Vagina (tissue), 2 donors: ENCODE measurements around the gene KCND1. TPM values are rescaled to one million over a fixed set of nuclear protein-coding genes. Genes with fewer than 3 reads are reported as not detected.

ENCODE experiments used
- DNase-seq, 2 donors: peaks; one replicate each; pipeline ENCODE4 v3.0.0-alpha.2; 2017; ENCODE audit errors: extremely low spot score in 2 of 2
- H3K27ac ChIP-seq: fragments of 200-600 bp; sonication (generic); one replicate; pipeline ENCODE4 v1.5.1; 2019
- H3K27me3 ChIP-seq: fragments of 200-600 bp; sonication (generic); one replicate; pipeline ENCODE4 v1.5.1; 2019
- H3K36me3 ChIP-seq, 2 donors: fragments of 200-600 bp; sonication (generic); one replicate each; pipeline ENCODE4 v1.5.1; 2017 to 2019
- H3K4me1 ChIP-seq: fragments of 200-600 bp; sonication (generic); one replicate; pipeline ENCODE4 v1.5.1; 2019
- H3K4me3 ChIP-seq, 2 donors: fragments of 200-600 bp; sonication (generic); 1 replicate in 1 of 2; 2 replicates in 1 of 2; pipeline ENCODE4 v1.5.1; 2016 to 2019
- H3K9me3 ChIP-seq: fragments of 200-600 bp; sonication (generic); one replicate; pipeline ENCODE4 v1.5.1; 2019
- CTCF ChIP-seq, 3 experiments: fragments of 450-650 bp in 2 of 3; fragments of 200-600 bp in 1 of 3; sonication (generic) in 1 of 3; IDR thresholded peaks; one replicate each; pipeline ENCODE4 v1.5.1; 2017 to 2019; ENCODE audit warnings: antibody characterized with exemption in 3 of 3, mild to moderate bottlenecking in 2 of 3, moderate library complexity in 2 of 3
- POLR2A ChIP-seq, 2 donors: fragments of 450-650 bp; IDR thresholded peaks; one replicate each; pipeline ENCODE4 v1.6.1; 2017; ENCODE audit warnings: antibody characterized with exemption in 2 of 2, mild to moderate bottlenecking in 2 of 2, moderate library complexity in 2 of 2
- POLR2AphosphoS5 ChIP-seq, 2 donors: sonication (generic); formaldehyde crosslinking; IDR thresholded peaks; one replicate each; pipeline ENCODE4 v1.9.0; 2017; ENCODE audit warnings: antibody characterized with exemption in 2 of 2, mild to moderate bottlenecking in 2 of 2, low read depth in 1 of 2; ENCODE audit not compliant: insufficient read depth in 1 of 2
- intact Hi-C: fragments of 100-400 bp; cut with DNase I; formaldehyde crosslinking; loops from one replicate; pipeline ENCODE4 v1.15.1; 2023
- total RNA-seq: library from RNA; depleted of rRNA; stranded (reverse); fragments of >200 nt; gene quantifications from one replicate; pipeline ENCODE4 v1.2.3, GENCODE V29; 2016

The KCND1 gene
- total RNA-seq, 1 donor from 2014 or later, result 2.0 TPM

- intact Hi-C loops, result loop anchor here (5.0 kb wide), 1 partner anchor 85 kb away; the partner anchor contains the start of gene TFE3
- H3K27me3 ChIP-seq, result no peaks in the 10 kb centered on the region
- peak within 1 kb of the TSS; percentile 90 for H3K27ac ChIP-seq
- peak within 1 kb of the TSS; percentile 61 to 64 for H3K4me3 ChIP-seq
- no peaks in the 10 kb centered on the region for H3K36me3 ChIP-seq
- TF ChIP-seq POLR2A (IDR thresholded peaks at IDR 0.05) (peak in 1 of 2 donors; percentile 15), POLR2AphosphoS5 (IDR thresholded peaks at IDR 0.05; ENCODE audit: insufficient read depth in 1 of 2, low read depth in 1 of 2) (no peak), CTCF (IDR thresholded peaks at IDR 0.05) (no peak)
- no peaks in the 10 kb centered on the region for H3K9me3 ChIP-seq
- H3K4me1 ChIP-seq, result peaks cover 36% of the 10 kb centered on the region
- DNase-seq, result no peak
Measured at GRCh38 chrX:48957477-48957826, 14.2 kb downstream of the KCND1 start, which contains the start of gene OTUD5. OTUD5 (minus strand) TSS chrX:48957607; CDS start chrX:48957570, 37 bp downstream.

DNA sequence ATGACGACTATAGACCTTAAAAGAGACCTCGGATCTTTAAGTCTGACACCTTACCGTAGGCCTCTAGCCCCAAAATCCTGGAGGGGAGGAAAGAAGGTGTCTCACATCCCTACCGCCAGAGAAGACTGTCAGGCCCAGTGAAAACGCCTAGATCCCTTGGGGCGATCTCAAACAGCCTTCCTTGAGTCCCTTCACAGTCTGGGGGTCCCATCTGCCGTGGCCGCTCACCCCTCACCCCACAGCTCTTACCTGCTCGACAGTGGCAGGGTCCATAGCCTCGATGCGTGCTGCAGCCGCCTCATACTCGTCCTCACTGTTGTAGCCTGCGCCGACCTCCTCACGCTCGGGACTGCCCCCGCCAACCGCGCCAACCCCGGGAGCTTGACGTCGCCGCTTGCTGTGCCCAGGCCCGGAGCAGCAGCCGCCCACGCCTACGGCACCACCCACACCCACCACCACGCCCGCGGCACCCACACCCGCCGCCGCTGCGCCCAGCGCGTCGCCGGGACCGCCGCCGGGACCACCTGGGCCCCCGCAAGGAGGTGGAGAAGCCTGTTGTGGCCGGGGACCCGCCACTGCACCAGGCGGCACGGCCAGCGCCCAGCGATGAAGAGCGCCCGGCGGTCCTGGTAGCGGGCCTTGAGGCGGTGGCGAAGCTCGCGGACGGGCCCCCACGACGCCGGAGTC lies 14.8 kb downstream of the KCND1 start:
- peak overlapping the region; percentile 90 for H3K27ac ChIP-seq
- TF ChIP-seq POLR2A (IDR thresholded peaks at IDR 0.05) (no peak), CTCF (IDR thresholded peaks at IDR 0.05) (no peak), POLR2AphosphoS5 (IDR thresholded peaks at IDR 0.05; ENCODE audit: insufficient read depth in 1 of 2, low read depth in 1 of 2) (no peak)
- peak overlapping the region; percentile 61 to 64 for H3K4me3 ChIP-seq
- no peak for DNase-seq
- intact Hi-C loops, result loop anchor here (5.0 kb wide), 1 partner anchor 85 kb away; the partner anchor contains the start of gene TFE3
- H3K27me3 ChIP-seq, result no peaks in the 10 kb centered on the region
- H3K36me3 ChIP-seq, result no peaks in the 10 kb centered on the region
- H3K9me3 ChIP-seq, result no peaks in the 10 kb centered on the region
- peaks cover 38% of the 10 kb centered on the region for H3K4me1 ChIP-seq

- Histone ChIP-seq H3K4me3 (no peak overlapping the region), H3K4me1 (peaks cover 25% of the 10 kb centered on the region), H3K27ac (no peak overlapping the region), H3K27me3 (no peaks in the 10 kb centered on the region), H3K9me3 (no peaks in the 10 kb centered on the region), H3K36me3 (no peaks in the 10 kb centered on the region)
- no peak for TF ChIP-seq POLR2AphosphoS5 (IDR thresholded peaks at IDR 0.05; ENCODE audit: insufficient read depth in 1 of 2, low read depth in 1 of 2)
- no peak for DNase-seq
- intact Hi-C loops, result no loop called here
Measured at GRCh38 chrX:48948589-48948988, 23.1 kb downstream of the KCND1 start.

DNA sequence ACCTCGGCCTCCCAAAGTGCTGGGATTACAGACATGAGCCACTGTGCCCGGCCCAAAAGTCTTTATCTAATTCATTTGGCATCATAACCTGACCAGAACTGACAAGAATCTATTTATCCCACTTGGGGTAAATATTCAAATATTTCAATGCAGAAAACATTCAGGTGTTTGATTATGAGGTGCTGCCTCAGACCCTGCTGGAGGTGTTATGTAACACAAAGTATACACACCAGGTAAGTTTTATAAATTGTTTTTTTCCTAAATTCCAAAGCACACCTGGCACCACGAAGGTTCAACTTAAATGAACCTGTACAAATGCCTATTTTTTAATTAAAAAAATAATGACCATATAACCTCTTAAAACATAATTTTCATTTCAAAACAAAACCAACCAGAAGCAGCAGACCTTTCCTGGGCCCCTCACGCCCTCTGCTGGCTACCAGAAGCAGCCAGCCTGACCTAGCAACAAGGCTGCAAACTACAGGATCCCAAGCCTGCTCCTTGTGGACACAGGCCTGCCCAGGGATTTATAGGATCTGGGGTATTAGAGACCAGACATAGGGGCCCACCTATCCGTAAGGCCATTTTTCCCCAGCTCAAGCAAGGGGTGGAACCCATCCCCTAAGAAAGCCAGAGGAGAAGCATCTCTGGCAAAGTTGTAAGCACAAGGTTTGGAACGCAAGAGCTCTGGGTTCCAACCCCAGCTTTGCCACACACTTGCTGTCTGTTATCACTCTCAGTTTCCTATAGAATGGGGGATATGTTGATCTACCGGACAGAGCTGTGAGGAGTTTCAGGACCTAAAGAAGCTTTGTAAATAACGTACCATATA lies 25.9 kb downstream of the KCND1 start:
- Histone ChIP-seq H3K27me3 (no peaks in the 10 kb centered on the region), H3K4me3 (no peak overlapping the region), H3K27ac (no peak overlapping the region), H3K36me3 (no peaks in the 10 kb centered on the region), H3K9me3 (no peaks in the 10 kb centered on the region), H3K4me1 (peaks cover 22% of the 10 kb centered on the region)
- no peak for DNase-seq
- intact Hi-C loops, result no loop called here
- no peak for TF ChIP-seq POLR2A (IDR thresholded peaks at IDR 0.05)
- no peak for TF ChIP-seq POLR2AphosphoS5 (IDR thresholded peaks at IDR 0.05; ENCODE audit: insufficient read depth in 1 of 2, low read depth in 1 of 2)
- peak in 1 of 3 experiments; percentile 53 for TF ChIP-seq CTCF (IDR thresholded peaks at IDR 0.05)

GRCh38 chrX:48942895-48943294 lies 28.7 kb downstream of the KCND1 start:
- no peak for TF ChIP-seq POLR2AphosphoS5 (IDR thresholded peaks at IDR 0.05; ENCODE audit: insufficient read depth in 1 of 2, low read depth in 1 of 2)
- TF ChIP-seq CTCF (IDR thresholded peaks at IDR 0.05), result no peak
- no peak for TF ChIP-seq POLR2A (IDR thresholded peaks at IDR 0.05)
- Histone ChIP-seq H3K27ac (no peak overlapping the region), H3K27me3 (no peaks in the 10 kb centered on the region), H3K36me3 (no peaks in the 10 kb centered on the region), H3K4me1 (peaks cover 27% of the 10 kb centered on the region), H3K9me3 (no peaks in the 10 kb centered on the region), H3K4me3 (no peak overlapping the region)
- intact Hi-C loops, result no loop called here
- DNase-seq, result no peak
